OCI-LY3 (cell line): ENCODE data around the gene SUSD1.

Source experiments
- H2AFZ ChIP-seq: fragments of 200-600, 300-600 bp; shearing (Covaris generic); 2 replicates; pipeline ENCODE4 v1.6.0; 2014; ENCODE audit warnings: antibody characterized with exemption, low read depth, low read length
- H3K27ac ChIP-seq: fragments of 200-600, 300-600 bp; sonication (generic); 2 replicates; pipeline ENCODE4 v1.5.1; 2014; ENCODE audit warnings: mild to moderate bottlenecking, low read length, moderate library complexity, mixed read lengths
- H3K27me3 ChIP-seq: fragments of 200-600, 300-600 bp; sonication (generic); 2 replicates; pipeline ENCODE4 v1.6.1; 2014; ENCODE audit warnings: low read depth, low read length, mixed read lengths
- H3K36me3 ChIP-seq: fragments of 200-600, 300-600 bp; sonication (generic); replicated peaks from 2 replicates; pipeline ENCODE3; 2014; ENCODE audit warnings: low read depth, low read length, mixed read lengths
- H3K4me1 ChIP-seq: fragments of 300-600, 200-600 bp; sonication (generic); 2 replicates; pipeline ENCODE4 v1.6.1; 2014; ENCODE audit warnings: low read length, mixed read lengths
- H3K4me2 ChIP-seq: fragments of 200-600, 300-600 bp; sonication (generic); 2 replicates; pipeline ENCODE4 v1.6.1; 2014; ENCODE audit warnings: low read length, mixed read lengths
- H3K4me3 ChIP-seq: fragments of 300-600, 200-600 bp; sonication (generic); 2 replicates; pipeline ENCODE4 v1.5.1; 2014; ENCODE audit warnings: antibody characterized with exemption, mild to moderate bottlenecking, low read length, moderate library complexity
- H3K79me2 ChIP-seq: fragments of 300-600, 200-600 bp; shearing (Covaris generic); 2 replicates; pipeline ENCODE4 v1.6.1; 2014; ENCODE audit warnings: mild to moderate bottlenecking, low read length, mixed read lengths
- H3K9ac ChIP-seq: fragments of 300-600, 200-600 bp; shearing (Covaris generic); 2 replicates; pipeline ENCODE4 v1.6.0; 2014; ENCODE audit warnings: mild to moderate bottlenecking, low read length, moderate library complexity
- H3K9me3 ChIP-seq: fragments of 200-600, 300-600 bp; shearing (Covaris generic); 2 replicates; pipeline ENCODE4 v1.6.1; 2014; ENCODE audit warnings: low read length, mixed read lengths; ENCODE audit not compliant: insufficient read depth
- H4K20me1 ChIP-seq: fragments of 200-600, 300-600 bp; sonication (generic); 2 replicates; pipeline ENCODE4 v1.6.1; 2016; ENCODE audit warnings: low read length, mixed read lengths; ENCODE audit not compliant: insufficient read depth
- EZH2phosphoT487 ChIP-seq: fragments of 200-600 bp; shearing (Covaris generic); IDR thresholded peaks from 2 replicates; pipeline ENCODE4 v1.6.1; 2018; ENCODE audit warnings: antibody characterized with exemption, mixed run types, low read depth
- TF ChIP-seq, protein P1 (sequence below): fragments of 200-600, 300-600 bp; sonication (generic); IDR thresholded peaks from 2 replicates; pipeline ENCODE4 v1.5.1; 2014; ENCODE audit warnings: antibody characterized with exemption, low read length, low read depth

SUSD1 gene

DNA sequence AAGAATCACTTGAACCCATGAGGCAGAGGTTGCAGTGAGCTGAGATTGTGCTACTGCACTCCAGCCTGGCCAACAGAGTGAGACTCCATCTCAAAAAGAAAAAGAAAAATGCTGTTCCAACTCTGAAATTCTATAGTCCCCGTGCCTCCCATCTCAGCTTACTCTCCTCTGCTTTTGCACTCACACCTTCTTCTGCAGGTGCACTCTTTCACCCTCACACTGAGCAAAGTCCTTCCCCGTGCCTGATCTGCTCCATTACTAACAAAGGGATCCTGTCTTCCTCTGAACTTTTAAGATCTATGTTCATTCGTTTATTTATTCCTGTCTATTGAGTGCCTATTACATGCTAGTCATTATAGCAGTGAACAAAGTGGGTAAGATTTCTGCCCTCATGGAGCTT is 47.8 kb downstream of the SUSD1 start:
- H3K4me3 ChIP-seq = no peak overlapping the region
- TF ChIP-seq EZH2phosphoT487 = no peak
- TF ChIP-seq, protein P1, sequence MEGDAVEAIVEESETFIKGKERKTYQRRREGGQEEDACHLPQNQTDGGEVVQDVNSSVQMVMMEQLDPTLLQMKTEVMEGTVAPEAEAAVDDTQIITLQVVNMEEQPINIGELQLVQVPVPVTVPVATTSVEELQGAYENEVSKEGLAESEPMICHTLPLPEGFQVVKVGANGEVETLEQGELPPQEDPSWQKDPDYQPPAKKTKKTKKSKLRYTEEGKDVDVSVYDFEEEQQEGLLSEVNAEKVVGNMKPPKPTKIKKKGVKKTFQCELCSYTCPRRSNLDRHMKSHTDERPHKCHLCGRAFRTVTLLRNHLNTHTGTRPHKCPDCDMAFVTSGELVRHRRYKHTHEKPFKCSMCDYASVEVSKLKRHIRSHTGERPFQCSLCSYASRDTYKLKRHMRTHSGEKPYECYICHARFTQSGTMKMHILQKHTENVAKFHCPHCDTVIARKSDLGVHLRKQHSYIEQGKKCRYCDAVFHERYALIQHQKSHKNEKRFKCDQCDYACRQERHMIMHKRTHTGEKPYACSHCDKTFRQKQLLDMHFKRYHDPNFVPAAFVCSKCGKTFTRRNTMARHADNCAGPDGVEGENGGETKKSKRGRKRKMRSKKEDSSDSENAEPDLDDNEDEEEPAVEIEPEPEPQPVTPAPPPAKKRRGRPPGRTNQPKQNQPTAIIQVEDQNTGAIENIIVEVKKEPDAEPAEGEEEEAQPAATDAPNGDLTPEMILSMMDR = no peak
- H2AFZ ChIP-seq = no peak overlapping the region
- H3K9ac ChIP-seq = no peak overlapping the region
- H3K27ac ChIP-seq = no peak overlapping the region
- no peaks in the 10 kb centered on the region for H3K4me1 ChIP-seq
- no peaks in the 10 kb centered on the region for H3K9me3 ChIP-seq
- no peak overlapping the region for H3K4me2 ChIP-seq
- H3K36me3 ChIP-seq = no peaks in the 10 kb centered on the region
- no peaks in the 10 kb centered on the region for H3K27me3 ChIP-seq
- no peaks in the 10 kb centered on the region for H3K79me2 ChIP-seq
- no peaks in the 10 kb centered on the region for H4K20me1 ChIP-seq

DNA sequence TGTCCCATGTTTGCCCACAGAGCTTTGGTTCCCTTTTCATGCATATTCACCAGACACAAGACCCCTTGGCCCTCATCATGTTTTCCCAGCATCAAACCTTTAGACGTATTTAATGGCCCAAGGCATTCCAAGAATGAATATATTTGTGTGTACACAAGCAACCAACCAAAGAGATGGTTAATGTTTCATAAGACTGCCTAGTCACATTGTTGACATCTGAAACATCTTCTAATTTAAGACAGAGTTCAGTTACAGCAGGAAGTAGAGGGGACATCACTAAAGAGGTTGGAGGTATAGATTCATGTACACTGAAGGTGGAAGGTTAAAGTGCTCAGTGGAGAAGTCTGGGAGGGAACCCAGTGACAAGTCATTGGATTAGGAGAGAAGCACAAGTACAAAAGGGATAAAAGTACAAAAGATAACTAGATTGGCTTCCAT is 49.1 kb downstream of the SUSD1 start:
- Histone ChIP-seq H2AFZ (no peak overlapping the region), H4K20me1 (no peaks in the 10 kb centered on the region), H3K27ac (no peak overlapping the region), H3K27me3 (no peaks in the 10 kb centered on the region), H3K4me1 (no peaks in the 10 kb centered on the region), H3K9ac (no peak overlapping the region), H3K36me3 (no peaks in the 10 kb centered on the region), H3K4me2 (no peak overlapping the region), H3K4me3 (no peak overlapping the region), H3K79me2 (no peaks in the 10 kb centered on the region), H3K9me3 (no peaks in the 10 kb centered on the region)
- no peak for TF ChIP-seq EZH2phosphoT487
- TF ChIP-seq, protein P1 = no peak

DNA sequence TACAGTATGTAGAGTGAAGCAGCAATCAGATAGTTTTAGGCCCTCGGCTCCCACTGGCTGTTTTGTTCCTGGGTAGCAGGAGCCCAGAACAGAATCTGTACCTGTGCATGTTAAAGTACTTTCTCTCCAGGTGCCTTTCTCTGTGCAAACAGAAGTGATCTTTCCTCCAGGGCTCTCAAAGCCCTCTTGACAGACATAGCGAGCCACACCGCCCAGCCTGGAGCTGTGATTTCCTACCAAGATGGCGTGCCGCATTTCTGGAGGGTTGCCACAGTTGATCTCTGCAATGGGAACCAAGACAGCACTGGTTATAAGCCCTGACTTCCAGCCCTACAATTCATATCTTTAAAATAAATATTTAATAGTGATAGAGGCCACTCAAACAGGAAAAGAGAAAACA is 50.9 kb downstream of the SUSD1 start:
- H2AFZ ChIP-seq = no peak overlapping the region
- H3K4me2 ChIP-seq = no peak overlapping the region
- no peaks in the 10 kb centered on the region for H4K20me1 ChIP-seq
- H3K27me3 ChIP-seq = no peaks in the 10 kb centered on the region
- H3K4me3 ChIP-seq = no peak overlapping the region
- H3K36me3 ChIP-seq = no peaks in the 10 kb centered on the region
- TF ChIP-seq, protein P1 = no peak
- no peak for TF ChIP-seq EZH2phosphoT487
- no peaks in the 10 kb centered on the region for H3K9me3 ChIP-seq
- no peak overlapping the region for H3K9ac ChIP-seq
- H3K4me1 ChIP-seq = no peaks in the 10 kb centered on the region
- H3K27ac ChIP-seq = no peak overlapping the region
- no peaks in the 10 kb centered on the region for H3K79me2 ChIP-seq

GRCh38 chr9:112121633-112122032 is 53.5 kb downstream of the SUSD1 start:
- no peak overlapping the region for H2AFZ ChIP-seq
- H3K9me3 ChIP-seq = no peaks in the 10 kb centered on the region
- no peak overlapping the region for H3K9ac ChIP-seq
- no peaks in the 10 kb centered on the region for H3K27me3 ChIP-seq
- TF ChIP-seq, protein P1 = no peak
- TF ChIP-seq EZH2phosphoT487 = no peak
- no peak overlapping the region for H3K4me2 ChIP-seq
- no peaks in the 10 kb centered on the region for H4K20me1 ChIP-seq
- H3K4me3 ChIP-seq = no peak overlapping the region
- H3K4me1 ChIP-seq = no peaks in the 10 kb centered on the region
- no peaks in the 10 kb centered on the region for H3K79me2 ChIP-seq
- no peaks in the 10 kb centered on the region for H3K36me3 ChIP-seq
- H3K27ac ChIP-seq = no peak overlapping the region
